Sigmoid colon (tissue), 4 donors: ENCODE data around the gene TBXAS1.

Experiments used
- EP300 ChIP-seq, 4 donors: sonication (generic); formaldehyde crosslinking; IDR thresholded peaks; one replicate each; pipeline ENCODE4 v1.6.1; 2017; ENCODE audit warnings: antibody characterized with exemption in 4 of 4
- POLR2A ChIP-seq, 2 donors: fragments of 450-650 bp; IDR thresholded peaks; one replicate each; pipeline ENCODE4 v1.6.1; 2016; ENCODE audit warnings: antibody characterized with exemption in 2 of 2, mild to moderate bottlenecking in 2 of 2, moderate library complexity in 2 of 2
- TF ChIP-seq, protein P1 (sequence below), 4 experiments: fragments of 450-650 bp in 3 of 4; fragments of 200-600 bp in 1 of 4; IDR thresholded peaks; one replicate each; pipeline ENCODE4 v1.5.1; 2016 to 2019; ENCODE audit warnings: antibody characterized with exemption in 4 of 4, mild to moderate bottlenecking in 3 of 4, moderate library complexity in 2 of 4

DNA sequence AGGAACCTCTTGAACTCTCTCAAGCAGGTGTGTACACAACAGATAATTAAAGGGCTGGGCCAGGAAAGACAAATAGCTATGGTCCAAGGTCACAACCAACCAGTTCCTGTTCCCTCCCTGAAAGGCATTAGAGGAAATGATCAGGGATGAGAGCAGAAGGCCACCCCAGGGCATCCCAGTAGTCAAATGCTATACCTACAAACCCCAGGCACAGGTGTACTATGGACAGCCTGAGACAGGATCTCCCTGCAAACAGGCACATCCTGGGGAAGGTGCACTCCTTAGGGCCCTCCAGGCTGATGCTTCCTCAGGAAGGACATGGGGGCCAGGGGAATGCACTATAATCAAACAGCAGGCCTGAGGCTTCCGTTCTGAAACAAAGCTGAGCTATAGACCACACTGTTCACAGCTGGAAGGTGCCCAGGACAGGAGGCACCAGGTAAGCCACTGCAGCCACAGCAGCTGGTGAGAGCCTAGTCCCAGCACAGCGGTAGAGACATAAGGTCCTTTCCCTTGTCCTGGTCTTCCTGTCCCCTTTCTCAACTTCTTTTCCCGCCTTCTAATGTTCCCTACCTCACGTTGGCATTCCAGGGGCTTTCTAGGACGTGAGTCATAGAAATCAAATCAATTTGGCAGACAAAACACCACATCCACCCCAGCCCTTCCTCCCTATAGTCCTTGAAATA, 220.4 kb downstream of the TBXAS1 start:
- TF ChIP-seq, protein P1, sequence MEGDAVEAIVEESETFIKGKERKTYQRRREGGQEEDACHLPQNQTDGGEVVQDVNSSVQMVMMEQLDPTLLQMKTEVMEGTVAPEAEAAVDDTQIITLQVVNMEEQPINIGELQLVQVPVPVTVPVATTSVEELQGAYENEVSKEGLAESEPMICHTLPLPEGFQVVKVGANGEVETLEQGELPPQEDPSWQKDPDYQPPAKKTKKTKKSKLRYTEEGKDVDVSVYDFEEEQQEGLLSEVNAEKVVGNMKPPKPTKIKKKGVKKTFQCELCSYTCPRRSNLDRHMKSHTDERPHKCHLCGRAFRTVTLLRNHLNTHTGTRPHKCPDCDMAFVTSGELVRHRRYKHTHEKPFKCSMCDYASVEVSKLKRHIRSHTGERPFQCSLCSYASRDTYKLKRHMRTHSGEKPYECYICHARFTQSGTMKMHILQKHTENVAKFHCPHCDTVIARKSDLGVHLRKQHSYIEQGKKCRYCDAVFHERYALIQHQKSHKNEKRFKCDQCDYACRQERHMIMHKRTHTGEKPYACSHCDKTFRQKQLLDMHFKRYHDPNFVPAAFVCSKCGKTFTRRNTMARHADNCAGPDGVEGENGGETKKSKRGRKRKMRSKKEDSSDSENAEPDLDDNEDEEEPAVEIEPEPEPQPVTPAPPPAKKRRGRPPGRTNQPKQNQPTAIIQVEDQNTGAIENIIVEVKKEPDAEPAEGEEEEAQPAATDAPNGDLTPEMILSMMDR (IDR thresholded peaks at IDR 0.05), result no peak
- TF ChIP-seq EP300 (IDR thresholded peaks at IDR 0.05) (no peak), POLR2A (IDR thresholded peaks at IDR 0.05) (no peak)
